Neural progenitor cell (in vitro differentiated cells): ENCODE measurements around the gene FBN2.

Experiments used
- EZH2 ChIP-seq: fragments of 200-600 bp; sonication (generic); IDR thresholded peaks from 2 replicates; pipeline ENCODE4 v1.6.1; 2017; ENCODE audit warnings: antibody characterized with exemption, mild to moderate bottlenecking, moderate library complexity
- EZH2phosphoT487 ChIP-seq: fragments of 200-600 bp; sonication (generic); IDR thresholded peaks from 2 replicates; pipeline ENCODE4 v1.6.1; 2017; ENCODE audit warnings: antibody characterized with exemption
- TF ChIP-seq, protein P1 (sequence below): fragments of 200-600 bp; sonication (generic); IDR thresholded peaks from 2 replicates; pipeline ENCODE4 v1.5.1; 2017; ENCODE audit warnings: antibody characterized with exemption, mild to moderate bottlenecking

DNA sequence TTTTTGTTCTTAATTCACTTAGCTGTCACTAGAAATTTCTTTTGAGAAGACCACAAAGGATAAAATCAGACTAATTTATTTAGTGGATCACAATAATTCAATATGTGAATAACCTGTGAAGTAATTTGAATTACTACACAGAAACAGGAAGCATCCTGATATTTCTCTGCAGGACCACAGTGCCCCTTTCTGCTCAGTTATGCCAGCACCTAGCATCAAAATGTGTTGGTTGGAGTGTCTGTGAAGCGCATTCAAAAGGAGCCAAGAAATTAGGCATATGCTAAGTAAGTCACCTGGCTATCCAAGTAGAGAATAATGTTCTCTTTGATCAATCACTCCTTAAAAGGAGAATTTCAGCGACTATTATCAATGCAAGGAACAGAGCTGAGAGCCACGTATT lies 267.0 kb downstream of the FBN2 start:
- TF ChIP-seq, protein P1, sequence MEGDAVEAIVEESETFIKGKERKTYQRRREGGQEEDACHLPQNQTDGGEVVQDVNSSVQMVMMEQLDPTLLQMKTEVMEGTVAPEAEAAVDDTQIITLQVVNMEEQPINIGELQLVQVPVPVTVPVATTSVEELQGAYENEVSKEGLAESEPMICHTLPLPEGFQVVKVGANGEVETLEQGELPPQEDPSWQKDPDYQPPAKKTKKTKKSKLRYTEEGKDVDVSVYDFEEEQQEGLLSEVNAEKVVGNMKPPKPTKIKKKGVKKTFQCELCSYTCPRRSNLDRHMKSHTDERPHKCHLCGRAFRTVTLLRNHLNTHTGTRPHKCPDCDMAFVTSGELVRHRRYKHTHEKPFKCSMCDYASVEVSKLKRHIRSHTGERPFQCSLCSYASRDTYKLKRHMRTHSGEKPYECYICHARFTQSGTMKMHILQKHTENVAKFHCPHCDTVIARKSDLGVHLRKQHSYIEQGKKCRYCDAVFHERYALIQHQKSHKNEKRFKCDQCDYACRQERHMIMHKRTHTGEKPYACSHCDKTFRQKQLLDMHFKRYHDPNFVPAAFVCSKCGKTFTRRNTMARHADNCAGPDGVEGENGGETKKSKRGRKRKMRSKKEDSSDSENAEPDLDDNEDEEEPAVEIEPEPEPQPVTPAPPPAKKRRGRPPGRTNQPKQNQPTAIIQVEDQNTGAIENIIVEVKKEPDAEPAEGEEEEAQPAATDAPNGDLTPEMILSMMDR = no peak
- no peak for TF ChIP-seq EZH2phosphoT487
- TF ChIP-seq EZH2 = no peak
